K562 (cell line): ENCODE data around the gene FCAR.
"Not testable (repeated sequence)": the region's sequence is repeated elsewhere in the genome, so short reads cannot be mapped to it uniquely, and the experiment has no call there.

ENCODE experiments used
- CTCF ChIP-seq, 3 experiments: IDR thresholded peaks in 2 of 3; conservative IDR thresholded peaks in 1 of 3; 2 replicates each; pipeline ENCODE4 v1.5.1; 2011 to 2012; ENCODE audit warnings: low read length in 3 of 3, mild to moderate bottlenecking in 3 of 3, control low read depth in 2 of 3, improper control_type of control experiment in 1 of 3, inconsistent platforms in 1 of 3, low read depth in 1 of 3, mixed read lengths in 1 of 3, moderate library complexity in 1 of 3; ENCODE audit not compliant: insufficient read depth in 2 of 3
- ELF1 ChIP-seq: fragments of 200-800 bp; sonication (Bioruptor generic); IDR thresholded peaks from 2 replicates; pipeline ENCODE4 v1.6.1; 2016; ENCODE audit warnings: missing genetic modification characterization, missing compliant biosample characterization
- FOXO4 ChIP-seq: fragments of 450-650 bp; formaldehyde crosslinking; IDR thresholded peaks from 2 replicates; pipeline ENCODE4 v1.4.0; 2020; ENCODE audit warnings: mild to moderate bottlenecking, moderate library complexity
- POLR2AphosphoS5 ChIP-seq: IDR thresholded peaks from 2 replicates; pipeline ENCODE4 v1.6.1; 2011; ENCODE audit warnings: mild to moderate bottlenecking, low read depth, low read length, moderate library complexity; ENCODE audit not compliant: control insufficient read depth, insufficient read depth
- RAD21 ChIP-seq, 2 experiments: fragments of 250-450 bp in 1 of 2; fragments of 450-650 bp in 1 of 2; sonication (Bioruptor Pico) in 1 of 2; formaldehyde crosslinking in 1 of 2; IDR thresholded peaks in 1 of 2; conservative IDR thresholded peaks in 1 of 2; 2 replicates each; pipeline versions ENCODE4 v1.4.0 to v1.8.0; 2020 to 2022; ENCODE audit warnings: mild to moderate bottlenecking in 2 of 2, moderate library complexity in 1 of 2
- SRSF7 ChIP-seq: fragments of 200-400 bp; formaldehyde crosslinking; optimal IDR thresholded peaks from 2 replicates; pipeline ENCODE3; 2017; ENCODE audit warnings: mild to moderate bottlenecking, low read depth, low read length
- TRIM24 ChIP-seq, 2 experiments: fragments of 450-650 bp; IDR thresholded peaks; 2 replicates each; pipeline ENCODE4 v1.6.1; 2016
- ZNF3 ChIP-seq: fragments of 250-450 bp; sonication (Bioruptor Pico); IDR thresholded peaks from 2 replicates; pipeline ENCODE4 v1.5.0; 2021; ENCODE audit warnings: mild to moderate bottlenecking, moderate library complexity

- TF ChIP-seq POLR2AphosphoS5; CTCF (IDR thresholded peaks at IDR 0.05 in 2 of 3, conservative IDR thresholded peaks at IDR 0.05 in 1 of 3; ENCODE audit: insufficient read depth in 2 of 3, low read depth in 1 of 3, low read length in 3 of 3); ZNF3 (CRISPR knock-in tag); FOXO4 (CRISPR knock-in tag); RAD21 (CRISPR knock-in tag; conservative IDR thresholded peaks at IDR 0.05 in 1 of 2, IDR thresholded peaks at IDR 0.05 in 1 of 2); TRIM24 (IDR thresholded peaks at IDR 0.05); SRSF7; ELF1: not testable (repeated sequence)
These were observed 18.8 kb upstream of the FCAR start for GRCh38 chr19:54855241-54855640.
